HepG2 (cell line): ENCODE results near the gene POLR3E. TPM values are rescaled to one million over a fixed set of nuclear protein-coding genes. Genes with fewer than 3 reads are reported as not detected.

ENCODE experiments used
- ATF2 ChIP-seq: sonication (generic); formaldehyde crosslinking; IDR thresholded peaks from 2 replicates; pipeline ENCODE4 v1.4.0; 2020; ENCODE audit warnings: missing genetic modification reagents
- GMEB1 ChIP-seq: sonication (generic); formaldehyde crosslinking; IDR thresholded peaks from 2 replicates; pipeline ENCODE4 v1.5.1; 2020; ENCODE audit warnings: missing genetic modification reagents, mild to moderate bottlenecking, borderline replicate concordance
- KLF6 ChIP-seq: IDR thresholded peaks from 2 replicates; pipeline ENCODE4 v1.8.0; 2016; ENCODE audit warnings: missing biosample characterization, missing genetic modification reagents
- MAFK ChIP-seq, 2 experiments: IDR thresholded peaks in 1 of 2; conservative IDR thresholded peaks in 1 of 2; 2 replicates each; pipeline ENCODE4 v1.6.1; 2011; ENCODE audit warnings: improper control_type of control experiment in 2 of 2, low read length in 2 of 2
- NFIC ChIP-seq: IDR thresholded peaks from 2 replicates; pipeline ENCODE4 v1.6.1; 2012; ENCODE audit warnings: mild to moderate bottlenecking, low read length, inconsistent platforms
- PPARG ChIP-seq: conservative IDR thresholded peaks from 2 replicates; pipeline ENCODE4 v1.6.1; 2016; ENCODE audit warnings: missing biosample characterization, missing genetic modification reagents
- TIGD3 ChIP-seq: sonication (generic); formaldehyde crosslinking; IDR thresholded peaks from 2 replicates; pipeline ENCODE4 v1.5.1; 2020; ENCODE audit warnings: mild to moderate bottlenecking, missing genetic modification reagents, borderline replicate concordance
- YY1 ChIP-seq: IDR thresholded peaks from 2 replicates; pipeline ENCODE4 v1.6.1; 2011; ENCODE audit warnings: low read length, low read depth, moderate library complexity, mild to moderate bottlenecking; ENCODE audit not compliant: insufficient read depth, insufficient replicate concordance
- ZNF10 ChIP-seq: sonication (generic); formaldehyde crosslinking; IDR thresholded peaks from 2 replicates; pipeline ENCODE4 v1.4.0; 2020; ENCODE audit warnings: mild to moderate bottlenecking, low read depth, missing genetic modification reagents, borderline replicate concordance
- ZNF207 ChIP-seq: fragments of 450-650 bp; IDR thresholded peaks from 2 replicates; pipeline ENCODE4 v1.6.1; 2016; ENCODE audit warnings: antibody characterized with exemption, borderline replicate concordance
- ZNF451 ChIP-seq: sonication (generic); formaldehyde crosslinking; IDR thresholded peaks from 2 replicates; pipeline ENCODE4 v1.5.0; 2020; ENCODE audit warnings: mild to moderate bottlenecking, missing genetic modification reagents
- polyA plus RNA-seq, 8 experiments: library from polyadenylated mRNA; depleted of rRNA in 3 of 8; stranded (reverse) in 7 of 8; unstranded in 1 of 8; fragments of >200 nt; fragmentation: Illumina TruSeq in 4 of 8; extraction: Trizol in 4 of 8; gene quantifications; 2 replicates each; pipeline versions ENCODE4 v1.2.1 to v1.2.3, GENCODE V29; 2011 to 2016; ENCODE audit warnings: low read depth in 4 of 8, missing spikeins in 1 of 8, mixed read lengths in 1 of 8; ENCODE audit not compliant: insufficient read depth in 1 of 8
- total RNA-seq, 5 experiments: library from RNA; depleted of rRNA; stranded (reverse); fragments of >200 nt; fragmentation: Illumina TruSeq; extraction: Trizol; gene quantifications; 2 replicates each; pipeline ENCODE4 v1.2.3, GENCODE V29; 2016; ENCODE audit warnings: low read depth in 1 of 5

POLR3E gene
- total and polyA plus RNA-seq, 2 of the 13 experiments (the other 11 are each of a cell fraction or from before 2014, with no cell fraction given): 135 to 262 TPM

- TF ChIP-seq YY1: no peak
- no peak for TF ChIP-seq TIGD3 (CRISPR knock-in tag)
- no peak for TF ChIP-seq ZNF10 (CRISPR knock-in tag)
- peak; percentile 47; the same call in 1 of the 2 replicates for TF ChIP-seq NFIC
- no peak for TF ChIP-seq ZNF207
- no peak for TF ChIP-seq ZNF451 (CRISPR knock-in tag)
- no peak for TF ChIP-seq KLF6 (CRISPR knock-in tag)
- peak; percentile 56; the same call in 1 of the 2 replicates for TF ChIP-seq PPARG (CRISPR knock-in tag)
- no peak for TF ChIP-seq MAFK (conservative IDR thresholded peaks at IDR 0.05 in 1 of 2, IDR thresholded peaks at IDR 0.05 in 1 of 2; ENCODE audit: low read length in 2 of 2)
- peak; percentile 87 for TF ChIP-seq ATF2 (CRISPR knock-in tag)
- TF ChIP-seq GMEB1 (CRISPR knock-in tag): no peak
These were observed 72.1 kb downstream of the POLR3E start (continued) for GRCh38 chr16:22369221-22369811.
